Measurements from ENCODE around the gene PTPRN2. TPM values are rescaled to one million over a fixed set of nuclear protein-coding genes. Genes with fewer than 3 reads are reported as not detected.

PTPRN2 gene
- total RNA-seq, 1 experiment from 2014 or later = 1.1 TPM

GRCh38 chr7:157566631-157567006 lies 1021.0 kb downstream of the PTPRN2 start:
- Histone ChIP-seq H3K36me3 (ENCODE audit: control insufficient read depth, insufficient read depth, low read length) (no peaks in the 10 kb centered on the region), H3K27ac (ENCODE audit: low read length) (no peak overlapping the region), H3K9me3 (ENCODE audit: control insufficient read depth, insufficient read depth, low read depth, low read length) (no peaks in the 10 kb centered on the region), H3K27me3 (ENCODE audit: control insufficient read depth, insufficient read depth, low read length) (no peaks in the 10 kb centered on the region), H3K4me1 (ENCODE audit: control insufficient read depth, insufficient read depth, low read length) (no peaks in the 10 kb centered on the region), H3K4me3 (ENCODE audit: low read depth in 2 of 2, low read length in 2 of 2) (no peak overlapping the region)
- no TSS peak for BruUV-seq (replicated peaks)
- ChIA-PET POLR2A (no interaction called here), CTCF (no interaction called here)
- ATAC-seq (no peak), DNase-seq (ENCODE audit: low read depth, low spot score) (no peak)
- intact Hi-C loops (cut with micrococcal nuclease; ENCODE audit: unreplicated experiment) = no loop called here
- in situ Hi-C loops (cut with HindIII; ENCODE audit: low pct_unique_long_range_greater_than_20kb, low sequenced_read_pairs) = no loop called here
- TF ChIP-seq SIN3A (IDR thresholded peaks at IDR 0.05; ENCODE audit: borderline replicate concordance, insufficient read depth, low read depth, low read length) (no peak), POLR2AphosphoS5 (IDR thresholded peaks at IDR 0.05; ENCODE audit: low read depth, low read length) (no peak), CTCF (IDR thresholded peaks at IDR 0.05) (no peak), TCF7L2 (IDR thresholded peaks at IDR 0.05; ENCODE audit: low read depth, low read length) (no peak), REST (IDR thresholded peaks at IDR 0.05; ENCODE audit: insufficient read depth in 1 of 2, low read depth in 2 of 2, low read length in 1 of 2) (no peak)

- H3K9me3 ChIP-seq (ENCODE audit: control insufficient read depth, insufficient read depth, low read depth, low read length) = no peaks in the 10 kb centered on the region
- no peaks in the 10 kb centered on the region for H3K27me3 ChIP-seq (ENCODE audit: control insufficient read depth, insufficient read depth, low read length)
- no peak for ATAC-seq
- POLR2A ChIA-PET = no interaction called here
- H3K27ac ChIP-seq (ENCODE audit: low read length) = no peak overlapping the region
- in situ Hi-C loops (cut with HindIII; ENCODE audit: low pct_unique_long_range_greater_than_20kb, low sequenced_read_pairs) = no loop called here
- CTCF ChIA-PET = no interaction called here
- no peak for DNase-seq (ENCODE audit: low read depth, low spot score)
- no peaks in the 10 kb centered on the region for H3K36me3 ChIP-seq (ENCODE audit: control insufficient read depth, insufficient read depth, low read length)
- intact Hi-C loops (cut with micrococcal nuclease; ENCODE audit: unreplicated experiment) = no loop called here
- TF ChIP-seq SIN3A (IDR thresholded peaks at IDR 0.05; ENCODE audit: borderline replicate concordance, insufficient read depth, low read depth, low read length) (no peak), TCF7L2 (IDR thresholded peaks at IDR 0.05; ENCODE audit: low read depth, low read length) (no peak), POLR2AphosphoS5 (IDR thresholded peaks at IDR 0.05; ENCODE audit: low read depth, low read length) (no peak), CTCF (IDR thresholded peaks at IDR 0.05) (no peak), REST (IDR thresholded peaks at IDR 0.05; ENCODE audit: insufficient read depth in 1 of 2, low read depth in 2 of 2, low read length in 1 of 2) (no peak)
- no peaks in the 10 kb centered on the region for H3K4me1 ChIP-seq (ENCODE audit: control insufficient read depth, insufficient read depth, low read length)
- no TSS peak for BruUV-seq (replicated peaks)
- H3K4me3 ChIP-seq (ENCODE audit: low read depth in 2 of 2, low read length in 2 of 2) = no peak overlapping the region
Measured at GRCh38 chr7:157565981-157566630, 1021.5 kb downstream of the PTPRN2 start.
